Effector CD4-positive, alpha-beta T cell (primary cell): Measurements from ENCODE around the gene ABCB4.

Experiments used
- DNase-seq: peaks from one replicate; pipeline ENCODE4 v3.0.0-alpha.2; 2020

ABCB4 gene

GRCh38 chr7:87416682-87417587 is 58.5 kb downstream of the ABCB4 start:
- DNase-seq: peak; percentile 74

GRCh38 chr7:87414794-87415188 is 60.7 kb downstream of the ABCB4 start:
- DNase-seq: no peak

- DNase-seq: no peak
Observed at GRCh38 chr7:87413951-87414793, 61.3 kb downstream of the ABCB4 start.

GRCh38 chr7:87413029-87413428 is 62.5 kb downstream of the ABCB4 start:
- DNase-seq: no peak

GRCh38 chr7:87411186-87411585 is 64.3 kb downstream of the ABCB4 start:
- DNase-seq: no peak

GRCh38 chr7:87404674-87405073 is 70.8 kb downstream of the ABCB4 start:
- no peak for DNase-seq

- no peak for DNase-seq
Observed at GRCh38 chr7:87398446-87398845, 77.0 kb downstream of the ABCB4 start.

GRCh38 chr7:87395442-87396020 is 79.9 kb downstream of the ABCB4 start:
- no peak for DNase-seq

- DNase-seq: no peak
Observed at GRCh38 chr7:87391020-87391701, 84.3 kb downstream of the ABCB4 start.

GRCh38 chr7:87380905-87381304 is 94.6 kb downstream of the ABCB4 start:
- no peak for DNase-seq

GRCh38 chr7:87375662-87376435 is 99.6 kb downstream of the ABCB4 start:
- DNase-seq: no peak

- DNase-seq: no peak
Observed at GRCh38 chr7:87370660-87371180, 104.8 kb downstream of the ABCB4 start.

GRCh38 chr7:87369216-87369615 is 106.3 kb downstream of the ABCB4 start:
- DNase-seq: no peak

- DNase-seq: no peak
Observed at GRCh38 chr7:87364246-87364645, 111.2 kb downstream of the ABCB4 start.

GRCh38 chr7:87363342-87363741 is 112.1 kb downstream of the ABCB4 start:
- no peak for DNase-seq

GRCh38 chr7:87361320-87361719 is 114.2 kb downstream of the ABCB4 start:
- no peak for DNase-seq

- no peak for DNase-seq
Observed at GRCh38 chr7:87359366-87359765, 116.1 kb downstream of the ABCB4 start.

GRCh38 chr7:87356448-87356847 is 119.0 kb downstream of the ABCB4 start:
- DNase-seq: no peak

- no peak for DNase-seq
Observed at GRCh38 chr7:87354749-87355148, 120.7 kb downstream of the ABCB4 start.
